ENCODE results near the gene MEN1.

DNA sequence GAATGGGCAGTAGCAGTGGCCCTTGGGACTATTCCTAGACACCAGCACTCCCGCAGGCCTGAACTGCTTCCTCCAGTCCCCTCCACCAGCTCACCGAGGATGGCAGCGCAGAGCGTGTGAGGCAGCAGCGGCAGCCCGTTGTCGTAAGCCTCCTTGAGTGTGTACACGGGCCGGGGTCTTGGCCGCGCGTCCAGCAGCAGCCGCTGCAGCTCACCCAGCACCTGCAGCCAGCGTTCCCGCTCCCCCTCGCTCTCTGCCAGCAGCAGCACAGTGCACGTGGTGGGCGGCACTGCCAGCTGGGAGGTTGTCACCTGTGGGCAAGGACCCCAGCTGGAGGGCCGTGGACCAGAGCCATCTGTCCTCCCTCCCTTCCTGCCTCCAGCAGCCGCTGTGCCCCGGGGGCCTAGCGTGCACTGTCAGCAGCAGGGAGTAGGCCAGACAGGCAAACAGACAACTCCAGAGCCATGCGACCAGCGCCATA is 21.1 kb upstream of the MEN1 start:
- TF ChIP-seq CTCF (IDR thresholded peaks at IDR 0.05) (no peak), POLR2A (IDR thresholded peaks at IDR 0.05) (no peak)
